GM13976 (cell line): ENCODE measurements around the gene GNG8.

Experiments
- DNase-seq: peaks from one replicate; pipeline ENCODE4 v3.0.0; 2012; ENCODE audit warnings: low spot score
- in situ Hi-C: fragments of 300-500 bp; cut with MboI; formaldehyde crosslinking; loops from one replicate; pipeline ENCODE4 v1.12.0; 2022; ENCODE audit warnings: low sequenced_read_pairs, mixed read lengths, inconsistent platforms; ENCODE audit not compliant: unreplicated experiment
- TF ChIP-seq, protein P1 (sequence below): IDR thresholded peaks from 2 replicates; pipeline ENCODE4 v1.5.1; 2012; ENCODE audit warnings: borderline replicate concordance, mild to moderate bottlenecking; ENCODE audit not compliant: insufficient read depth; ENCODE audit errors: extremely low read depth, missing control alignments, control extremely low read depth

GNG8 gene

GRCh38 chr19:46614114-46614722 lies 21.8 kb downstream of the GNG8 start:
- in situ Hi-C loops = loop anchor here (5.0 kb wide), 1 partner anchor 48 kb away; the partner anchor contains the start of gene DACT3
- DNase-seq = peak; percentile 86
- TF ChIP-seq, protein P1, sequence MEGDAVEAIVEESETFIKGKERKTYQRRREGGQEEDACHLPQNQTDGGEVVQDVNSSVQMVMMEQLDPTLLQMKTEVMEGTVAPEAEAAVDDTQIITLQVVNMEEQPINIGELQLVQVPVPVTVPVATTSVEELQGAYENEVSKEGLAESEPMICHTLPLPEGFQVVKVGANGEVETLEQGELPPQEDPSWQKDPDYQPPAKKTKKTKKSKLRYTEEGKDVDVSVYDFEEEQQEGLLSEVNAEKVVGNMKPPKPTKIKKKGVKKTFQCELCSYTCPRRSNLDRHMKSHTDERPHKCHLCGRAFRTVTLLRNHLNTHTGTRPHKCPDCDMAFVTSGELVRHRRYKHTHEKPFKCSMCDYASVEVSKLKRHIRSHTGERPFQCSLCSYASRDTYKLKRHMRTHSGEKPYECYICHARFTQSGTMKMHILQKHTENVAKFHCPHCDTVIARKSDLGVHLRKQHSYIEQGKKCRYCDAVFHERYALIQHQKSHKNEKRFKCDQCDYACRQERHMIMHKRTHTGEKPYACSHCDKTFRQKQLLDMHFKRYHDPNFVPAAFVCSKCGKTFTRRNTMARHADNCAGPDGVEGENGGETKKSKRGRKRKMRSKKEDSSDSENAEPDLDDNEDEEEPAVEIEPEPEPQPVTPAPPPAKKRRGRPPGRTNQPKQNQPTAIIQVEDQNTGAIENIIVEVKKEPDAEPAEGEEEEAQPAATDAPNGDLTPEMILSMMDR = peak; percentile 86

GRCh38 chr19:46613525-46613924 lies 22.5 kb downstream of the GNG8 start:
- in situ Hi-C loops = loop anchor here (5.0 kb wide), 1 partner anchor 49 kb away; the partner anchor contains the start of gene DACT3
- no peak for DNase-seq
- TF ChIP-seq, protein P1 = no peak

GRCh38 chr19:46611776-46612175 lies 24.2 kb downstream of the GNG8 start:
- in situ Hi-C loops = loop anchor here (5.0 kb wide), 1 partner anchor 51 kb away; the partner anchor contains the start of gene DACT3
- TF ChIP-seq, protein P1 = no peak
- peak; percentile 20 for DNase-seq

- in situ Hi-C loops = loop anchor here (5.0 kb wide), 1 partner anchor 51 kb away; the partner anchor contains the start of gene DACT3
- peak; percentile 32 for DNase-seq
- TF ChIP-seq, protein P1 = no peak
Observed at GRCh38 chr19:46610851-46611770, 24.9 kb downstream of the GNG8 start.

DNA sequence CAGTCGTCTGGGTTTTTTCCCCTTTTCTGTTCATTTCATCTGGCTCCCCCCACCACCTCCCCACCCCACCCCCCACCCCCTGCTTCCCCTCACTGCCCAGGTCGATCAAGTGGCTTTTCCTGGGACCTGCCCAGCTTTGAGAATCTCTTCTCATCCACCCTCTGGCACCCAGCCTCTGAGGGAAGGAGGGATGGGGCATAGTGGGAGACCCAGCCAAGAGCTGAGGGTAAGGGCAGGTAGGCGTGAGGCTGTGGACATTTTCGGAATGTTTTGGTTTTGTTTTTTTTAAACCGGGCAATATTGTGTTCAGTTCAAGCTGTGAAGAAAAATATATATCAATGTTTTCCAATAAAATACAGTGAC lies 25.6 kb downstream of the GNG8 start:
- DNase-seq = no peak
- TF ChIP-seq, protein P1 = no peak
- in situ Hi-C loops = loop anchor here (5.0 kb wide), 1 partner anchor 52 kb away; the partner anchor contains the start of gene DACT3
